Measurements from ENCODE around the gene CALML4.
"Not testable (repeated sequence)": the region's sequence is repeated elsewhere in the genome, so short reads cannot be mapped to it uniquely, and the experiment has no call there.

DNA sequence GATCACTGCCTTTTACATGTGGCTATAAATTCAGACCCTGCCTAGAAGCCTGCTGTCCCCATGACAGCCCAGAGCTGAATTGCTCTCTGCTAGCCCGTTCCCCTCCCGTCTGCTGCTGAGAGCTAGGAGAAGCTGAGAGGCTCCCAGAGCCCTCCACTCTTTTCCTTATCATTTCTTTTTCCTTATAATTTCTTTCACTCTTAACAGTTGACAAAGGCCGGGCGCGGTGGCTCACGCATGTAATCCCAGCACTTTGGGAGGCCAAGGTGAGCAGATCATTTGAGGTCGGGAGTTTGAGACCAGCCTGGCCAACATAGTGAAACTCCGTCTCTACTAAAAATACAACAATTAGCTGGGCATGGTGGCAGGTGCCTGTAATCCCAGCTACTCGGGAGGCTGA is 29.4 kb upstream of the CALML4 start:
- TF ChIP-seq ZNF70 (CRISPR knock-in tag; IDR thresholded peaks at IDR 0.05); BACH2 (CRISPR knock-in tag; IDR thresholded peaks at IDR 0.05; ENCODE audit: borderline replicate concordance); GLIS3 (CRISPR knock-in tag; IDR thresholded peaks at IDR 0.05); ARNTL (CRISPR knock-in tag; IDR thresholded peaks at IDR 0.05; ENCODE audit: borderline replicate concordance, low read depth); POU6F1 (CRISPR knock-in tag; IDR thresholded peaks at IDR 0.05; ENCODE audit: borderline replicate concordance, low read depth); RARB (CRISPR knock-in tag; IDR thresholded peaks at IDR 0.05); ZFP3 (CRISPR knock-in tag; IDR thresholded peaks at IDR 0.05); ZNF565 (CRISPR knock-in tag; conservative IDR thresholded peaks at IDR 0.05; ENCODE audit: low read depth); OSR1 (CRISPR knock-in tag; IDR thresholded peaks at IDR 0.05); CREB5 (CRISPR knock-in tag; IDR thresholded peaks at IDR 0.05; ENCODE audit: low read depth); CSDC2 (CRISPR knock-in tag; IDR thresholded peaks at IDR 0.05); ZC3H10 (CRISPR knock-in tag; IDR thresholded peaks at IDR 0.05): not testable (repeated sequence)
- TF ChIP-seq, protein P1, sequence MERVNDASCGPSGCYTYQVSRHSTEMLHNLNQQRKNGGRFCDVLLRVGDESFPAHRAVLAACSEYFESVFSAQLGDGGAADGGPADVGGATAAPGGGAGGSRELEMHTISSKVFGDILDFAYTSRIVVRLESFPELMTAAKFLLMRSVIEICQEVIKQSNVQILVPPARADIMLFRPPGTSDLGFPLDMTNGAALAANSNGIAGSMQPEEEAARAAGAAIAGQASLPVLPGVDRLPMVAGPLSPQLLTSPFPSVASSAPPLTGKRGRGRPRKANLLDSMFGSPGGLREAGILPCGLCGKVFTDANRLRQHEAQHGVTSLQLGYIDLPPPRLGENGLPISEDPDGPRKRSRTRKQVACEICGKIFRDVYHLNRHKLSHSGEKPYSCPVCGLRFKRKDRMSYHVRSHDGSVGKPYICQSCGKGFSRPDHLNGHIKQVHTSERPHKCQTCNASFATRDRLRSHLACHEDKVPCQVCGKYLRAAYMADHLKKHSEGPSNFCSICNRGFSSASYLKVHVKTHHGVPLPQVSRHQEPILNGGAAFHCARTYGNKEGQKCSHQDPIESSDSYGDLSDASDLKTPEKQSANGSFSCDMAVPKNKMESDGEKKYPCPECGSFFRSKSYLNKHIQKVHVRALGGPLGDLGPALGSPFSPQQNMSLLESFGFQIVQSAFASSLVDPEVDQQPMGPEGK (CRISPR knock-in tag; IDR thresholded peaks at IDR 0.05; ENCODE audit: borderline replicate concordance): not testable (repeated sequence)
- TF ChIP-seq, protein P2, sequence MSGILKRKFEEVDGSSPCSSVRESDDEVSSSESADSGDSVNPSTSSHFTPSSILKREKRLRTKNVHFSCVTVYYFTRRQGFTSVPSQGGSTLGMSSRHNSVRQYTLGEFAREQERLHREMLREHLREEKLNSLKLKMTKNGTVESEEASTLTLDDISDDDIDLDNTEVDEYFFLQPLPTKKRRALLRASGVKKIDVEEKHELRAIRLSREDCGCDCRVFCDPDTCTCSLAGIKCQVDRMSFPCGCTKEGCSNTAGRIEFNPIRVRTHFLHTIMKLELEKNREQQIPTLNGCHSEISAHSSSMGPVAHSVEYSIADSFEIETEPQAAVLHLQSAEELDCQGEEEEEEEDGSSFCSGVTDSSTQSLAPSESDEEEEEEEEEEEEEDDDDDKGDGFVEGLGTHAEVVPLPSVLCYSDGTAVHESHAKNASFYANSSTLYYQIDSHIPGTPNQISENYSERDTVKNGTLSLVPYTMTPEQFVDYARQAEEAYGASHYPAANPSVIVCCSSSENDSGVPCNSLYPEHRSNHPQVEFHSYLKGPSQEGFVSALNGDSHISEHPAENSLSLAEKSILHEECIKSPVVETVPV (CRISPR knock-in tag; IDR thresholded peaks at IDR 0.05): not testable (repeated sequence)

Measured in SK-N-SH treated with all-trans-retinoic acid at 6 μM for 48 hours (cell line).